HEK293T (cell line): ENCODE measurements around the gene CD300LF.

ENCODE experiments used
- FOXA1 ChIP-seq: fragments of 450-650 bp; IDR thresholded peaks from 2 replicates; pipeline ENCODE4 v1.6.1; 2016; ENCODE audit warnings: mild to moderate bottlenecking
- L3MBTL2 ChIP-seq: fragments of 450-650 bp; conservative IDR thresholded peaks from 2 replicates; pipeline ENCODE4 v1.6.1; 2016; ENCODE audit warnings: mild to moderate bottlenecking
- SP1 ChIP-seq: fragments of 450-650 bp; IDR thresholded peaks from 2 replicates; pipeline ENCODE4 v1.6.1; 2017

DNA sequence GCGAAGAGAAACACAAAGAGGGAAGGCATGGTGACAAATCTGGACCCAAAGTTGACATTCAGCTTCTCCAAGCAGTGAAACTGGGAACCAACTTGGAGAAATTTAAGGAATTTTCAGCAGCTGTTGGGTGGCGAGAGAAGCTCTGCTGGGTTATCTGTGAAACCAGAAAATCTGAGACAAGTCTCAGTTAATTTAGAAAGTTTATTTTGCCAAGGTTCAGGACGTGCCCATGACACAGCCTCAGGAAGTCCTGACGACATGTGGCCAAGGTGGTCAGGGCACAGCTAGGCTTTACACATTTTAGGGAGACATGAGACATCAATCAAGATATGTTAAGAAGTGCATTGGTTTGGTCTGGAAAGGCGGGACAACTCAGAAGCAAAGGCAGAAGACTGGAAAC, 11.2 kb upstream of the CD300LF start:
- no peak for TF ChIP-seq SP1
- TF ChIP-seq FOXA1 = no peak
- no peak for TF ChIP-seq L3MBTL2
